Testis (tissue), 2 donors: ENCODE results near the gene HDGFL2.
"Not testable (repeated sequence)": the region's sequence is repeated elsewhere in the genome, so short reads cannot be mapped to it uniquely, and the experiment has no call there.

Source experiments
- CTCF ChIP-seq, 3 experiments: fragments of 450-650 bp in 2 of 3; fragments of 200-600 bp in 1 of 3; sonication (generic) in 1 of 3; IDR thresholded peaks; one replicate each; pipeline ENCODE4 v1.5.1; 2016 to 2019; ENCODE audit warnings: antibody characterized with exemption in 3 of 3, mild to moderate bottlenecking in 2 of 3, moderate library complexity in 1 of 3
- POLR2A ChIP-seq: fragments of 450-650 bp; IDR thresholded peaks from one replicate; pipeline ENCODE4 v1.6.1; 2017; ENCODE audit warnings: antibody characterized with exemption, mild to moderate bottlenecking, moderate library complexity

- TF ChIP-seq CTCF (IDR thresholded peaks at IDR 0.05); POLR2A: not testable (repeated sequence)
These were observed 55.3 kb downstream of the HDGFL2 start for GRCh38 chr19:4527377-4527776.
